Stomach (tissue), 4 donors: ENCODE data around the gene CACNA2D4.

Experiments
- CTCF ChIP-seq, 7 experiments: fragments of 450-650 bp in 4 of 7; fragments of 200-600 bp in 3 of 7; sonication (generic) in 3 of 7; IDR thresholded peaks; one replicate each; pipeline ENCODE4 v1.5.1; 2016 to 2019; ENCODE audit warnings: antibody characterized with exemption in 7 of 7, control low read depth in 2 of 7, mild to moderate bottlenecking in 1 of 7
- POLR2AphosphoS5 ChIP-seq, 3 donors: sonication (generic); formaldehyde crosslinking; IDR thresholded peaks; one replicate each; pipeline ENCODE4 v1.6.1; 2016; ENCODE audit warnings: antibody characterized with exemption in 3 of 3

- TF ChIP-seq POLR2AphosphoS5 (IDR thresholded peaks at IDR 0.05), result no peak
- no peak for TF ChIP-seq CTCF (IDR thresholded peaks at IDR 0.05)
Observed at GRCh38 chr12:1847411-1847810, 71.0 kb downstream of the CACNA2D4 start.
